ENCODE results near the gene FBXW8.

FBXW8 gene

GRCh38 chr12:116881325-116881876 is 29.3 kb upstream of the FBXW8 start, which contains the start of gene HRK:
HRK (minus strand) TSS chr12:116881441; CDS start chr12:116881307, 134 bp downstream.
- no peak for TF ChIP-seq CTCF (IDR thresholded peaks at IDR 0.05; ENCODE audit: low read depth, low read length)
- DNase-seq (ENCODE audit: extremely low read depth, low read depth): no peak

- TF ChIP-seq CTCF (IDR thresholded peaks at IDR 0.05; ENCODE audit: low read depth, low read length): no peak
- DNase-seq (ENCODE audit: extremely low read depth, low read depth): no peak
These were observed 28.8 kb upstream of the FBXW8 start for GRCh38 chr12:116881877-116882507.

GRCh38 chr12:116882742-116883141 is 28.0 kb upstream of the FBXW8 start:
- TF ChIP-seq CTCF (IDR thresholded peaks at IDR 0.05; ENCODE audit: low read depth, low read length): peak; percentile 26
- no peak for DNase-seq (ENCODE audit: extremely low read depth, low read depth)

GRCh38 chr12:116884871-116885270 is 25.9 kb upstream of the FBXW8 start:
- DNase-seq (ENCODE audit: extremely low read depth, low read depth): no peak
- no peak for TF ChIP-seq CTCF (IDR thresholded peaks at IDR 0.05; ENCODE audit: low read depth, low read length)

GRCh38 chr12:116885491-116885890 is 25.3 kb upstream of the FBXW8 start:
- TF ChIP-seq CTCF (IDR thresholded peaks at IDR 0.05; ENCODE audit: low read depth, low read length): no peak
- no peak for DNase-seq (ENCODE audit: extremely low read depth, low read depth)

GRCh38 chr12:116887244-116887643 is 23.5 kb upstream of the FBXW8 start:
- no peak for TF ChIP-seq CTCF (IDR thresholded peaks at IDR 0.05; ENCODE audit: low read depth, low read length)
- DNase-seq (ENCODE audit: extremely low read depth, low read depth): no peak

- TF ChIP-seq CTCF (IDR thresholded peaks at IDR 0.05; ENCODE audit: low read depth, low read length): no peak
- no peak for DNase-seq (ENCODE audit: extremely low read depth, low read depth)
These were observed 22.9 kb upstream of the FBXW8 start for GRCh38 chr12:116887897-116888296.
